Ovary (tissue), 3 donors: Measurements from ENCODE around the gene GRID2IP.

Experiments
- POLR2A ChIP-seq: fragments of 450-650 bp; IDR thresholded peaks from one replicate; pipeline ENCODE4 v1.6.1; 2017; ENCODE audit warnings: antibody characterized with exemption, mild to moderate bottlenecking, moderate library complexity
- TF ChIP-seq, protein P1 (sequence below), 3 donors: fragments of 450-650 bp in 2 of 3; fragments of 200-600 bp in 1 of 3; IDR thresholded peaks; one replicate each; pipeline versions ENCODE4 v1.5.1 to v1.8.0; 2016 to 2022; ENCODE audit warnings: antibody characterized with exemption in 3 of 3, mild to moderate bottlenecking in 1 of 3
- donor health status: DM: no; HTN: no; CAD: no.

DNA sequence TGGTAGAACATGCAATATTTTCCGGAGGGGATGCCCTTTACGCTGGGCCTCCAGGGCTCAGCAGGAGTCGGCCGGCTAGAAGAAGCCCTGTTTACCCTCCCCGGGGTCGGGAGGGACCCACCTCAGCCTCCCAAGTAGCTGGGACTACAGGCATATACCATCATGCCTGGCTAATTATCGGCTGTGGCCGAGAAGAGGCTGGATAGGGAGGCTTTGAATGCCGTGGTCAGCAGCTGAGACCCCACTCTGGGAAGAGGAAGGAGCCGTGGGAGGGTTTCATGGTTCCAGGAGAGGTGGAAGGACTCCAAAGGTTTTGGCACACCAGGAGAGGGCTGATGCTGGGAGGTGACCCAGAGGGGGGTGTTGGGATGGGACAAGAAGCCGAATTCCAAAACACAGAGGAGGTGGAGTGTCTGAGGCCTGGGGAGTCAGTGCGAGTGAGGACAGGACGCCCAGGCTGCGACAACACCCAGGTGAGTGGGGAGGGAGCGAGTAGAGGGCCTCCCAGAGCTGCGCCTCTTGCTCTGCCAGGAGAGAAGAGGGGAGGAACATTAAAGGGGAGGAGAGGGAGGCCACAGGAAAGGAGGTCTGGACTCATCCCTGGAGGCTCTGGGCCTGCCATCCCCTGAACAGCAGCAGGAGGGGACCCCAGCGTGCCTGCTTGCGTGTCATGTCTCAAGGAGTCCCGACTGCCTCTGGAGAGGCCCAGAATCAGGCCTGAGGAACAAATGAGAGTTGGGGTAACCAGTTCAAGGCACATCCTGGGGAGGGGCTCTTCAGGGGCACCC, 19.6 kb downstream of the GRID2IP start:
- no peak for TF ChIP-seq POLR2A
- TF ChIP-seq, protein P1, sequence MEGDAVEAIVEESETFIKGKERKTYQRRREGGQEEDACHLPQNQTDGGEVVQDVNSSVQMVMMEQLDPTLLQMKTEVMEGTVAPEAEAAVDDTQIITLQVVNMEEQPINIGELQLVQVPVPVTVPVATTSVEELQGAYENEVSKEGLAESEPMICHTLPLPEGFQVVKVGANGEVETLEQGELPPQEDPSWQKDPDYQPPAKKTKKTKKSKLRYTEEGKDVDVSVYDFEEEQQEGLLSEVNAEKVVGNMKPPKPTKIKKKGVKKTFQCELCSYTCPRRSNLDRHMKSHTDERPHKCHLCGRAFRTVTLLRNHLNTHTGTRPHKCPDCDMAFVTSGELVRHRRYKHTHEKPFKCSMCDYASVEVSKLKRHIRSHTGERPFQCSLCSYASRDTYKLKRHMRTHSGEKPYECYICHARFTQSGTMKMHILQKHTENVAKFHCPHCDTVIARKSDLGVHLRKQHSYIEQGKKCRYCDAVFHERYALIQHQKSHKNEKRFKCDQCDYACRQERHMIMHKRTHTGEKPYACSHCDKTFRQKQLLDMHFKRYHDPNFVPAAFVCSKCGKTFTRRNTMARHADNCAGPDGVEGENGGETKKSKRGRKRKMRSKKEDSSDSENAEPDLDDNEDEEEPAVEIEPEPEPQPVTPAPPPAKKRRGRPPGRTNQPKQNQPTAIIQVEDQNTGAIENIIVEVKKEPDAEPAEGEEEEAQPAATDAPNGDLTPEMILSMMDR (IDR thresholded peaks at IDR 0.05): no peak
